ENCODE results near the gene HIPK4.
A peak's percentile ranks its signal among the peaks of the same experiment; 100 is the strongest.

HIPK4 gene

DNA sequence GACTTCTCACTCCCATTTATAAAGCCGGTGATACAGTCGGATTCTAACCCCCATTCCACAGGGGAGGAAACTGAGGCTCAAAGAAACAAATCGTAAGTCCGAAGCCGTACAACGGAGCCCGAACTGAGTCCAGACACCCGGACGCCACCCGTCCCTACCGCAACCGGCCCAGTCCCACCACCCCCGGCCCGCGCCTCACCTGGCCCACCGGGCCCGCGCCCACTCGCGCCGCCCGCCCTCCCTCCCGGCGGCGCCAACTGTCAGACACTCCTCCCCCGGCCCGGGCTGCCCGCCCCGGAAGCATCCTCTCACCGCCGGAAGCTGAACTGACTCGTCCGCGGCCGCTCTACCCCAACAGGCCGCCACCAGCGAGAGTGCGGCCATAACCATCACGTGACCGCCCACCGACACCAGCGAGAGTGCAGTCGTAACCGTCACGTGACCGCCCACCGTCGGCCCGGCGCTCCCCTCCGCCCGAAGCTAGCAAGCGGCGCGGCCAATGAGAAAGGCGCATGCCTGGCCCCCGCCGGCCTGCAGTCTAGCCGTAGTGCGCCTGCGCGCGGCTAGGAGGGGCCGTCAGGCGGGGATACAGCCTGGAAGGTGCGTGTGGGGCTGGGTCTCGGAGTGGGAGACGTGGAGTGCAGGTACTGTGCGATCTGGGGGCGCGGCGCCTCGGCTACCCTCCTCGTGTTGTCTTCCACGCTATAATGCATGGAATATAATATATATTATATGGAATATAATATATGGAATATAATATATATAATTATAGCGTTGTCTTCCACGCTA, 41.7 kb downstream of the HIPK4 start, which contains the start of the genes C19orf47 and PLD3:
C19orf47 (minus strand) TSS at position 273 of the 789 bp plus-strand sequence. CDS start 6,540 bp downstream, outside the sequence.
PLD3 (plus strand) TSS at position 571 of the 789 bp plus-strand sequence. CDS start 17,789 bp downstream, outside the sequence.
- peak; percentile 98 for DNase-seq (ENCODE audit: low read depth)
- in situ Hi-C loops (cut with HindIII; ENCODE audit: low sequenced_read_pairs), result no loop called here
- peak within 1 kb of the TSS; percentile 93 for H3K4me3 ChIP-seq (ENCODE audit: low read depth, low read length)
- TF ChIP-seq, protein P1, sequence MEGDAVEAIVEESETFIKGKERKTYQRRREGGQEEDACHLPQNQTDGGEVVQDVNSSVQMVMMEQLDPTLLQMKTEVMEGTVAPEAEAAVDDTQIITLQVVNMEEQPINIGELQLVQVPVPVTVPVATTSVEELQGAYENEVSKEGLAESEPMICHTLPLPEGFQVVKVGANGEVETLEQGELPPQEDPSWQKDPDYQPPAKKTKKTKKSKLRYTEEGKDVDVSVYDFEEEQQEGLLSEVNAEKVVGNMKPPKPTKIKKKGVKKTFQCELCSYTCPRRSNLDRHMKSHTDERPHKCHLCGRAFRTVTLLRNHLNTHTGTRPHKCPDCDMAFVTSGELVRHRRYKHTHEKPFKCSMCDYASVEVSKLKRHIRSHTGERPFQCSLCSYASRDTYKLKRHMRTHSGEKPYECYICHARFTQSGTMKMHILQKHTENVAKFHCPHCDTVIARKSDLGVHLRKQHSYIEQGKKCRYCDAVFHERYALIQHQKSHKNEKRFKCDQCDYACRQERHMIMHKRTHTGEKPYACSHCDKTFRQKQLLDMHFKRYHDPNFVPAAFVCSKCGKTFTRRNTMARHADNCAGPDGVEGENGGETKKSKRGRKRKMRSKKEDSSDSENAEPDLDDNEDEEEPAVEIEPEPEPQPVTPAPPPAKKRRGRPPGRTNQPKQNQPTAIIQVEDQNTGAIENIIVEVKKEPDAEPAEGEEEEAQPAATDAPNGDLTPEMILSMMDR (IDR thresholded peaks at IDR 0.05; ENCODE audit: low read depth, low read length, missing control alignments), result no peak

DNA sequence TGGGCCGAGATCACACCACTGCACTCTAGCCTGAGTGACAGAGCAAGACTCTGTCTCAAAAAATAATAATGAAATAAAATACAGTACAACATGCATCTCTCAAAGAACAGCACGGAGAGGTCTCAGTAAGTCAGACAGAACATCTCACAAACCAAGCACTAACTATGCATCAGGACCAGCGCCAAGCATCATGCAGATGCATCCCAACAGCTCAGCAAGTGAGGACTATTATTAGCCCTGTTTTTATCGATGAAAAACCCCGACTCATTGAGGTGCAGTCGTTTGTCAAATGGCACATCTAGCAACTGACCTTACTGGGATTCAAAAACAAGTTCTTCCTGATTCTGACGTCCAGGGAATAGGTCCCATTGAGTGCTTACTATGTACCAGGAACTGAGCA, 45.6 kb downstream of the HIPK4 start:
- in situ Hi-C loops (cut with HindIII; ENCODE audit: low sequenced_read_pairs), result no loop called here

DNA sequence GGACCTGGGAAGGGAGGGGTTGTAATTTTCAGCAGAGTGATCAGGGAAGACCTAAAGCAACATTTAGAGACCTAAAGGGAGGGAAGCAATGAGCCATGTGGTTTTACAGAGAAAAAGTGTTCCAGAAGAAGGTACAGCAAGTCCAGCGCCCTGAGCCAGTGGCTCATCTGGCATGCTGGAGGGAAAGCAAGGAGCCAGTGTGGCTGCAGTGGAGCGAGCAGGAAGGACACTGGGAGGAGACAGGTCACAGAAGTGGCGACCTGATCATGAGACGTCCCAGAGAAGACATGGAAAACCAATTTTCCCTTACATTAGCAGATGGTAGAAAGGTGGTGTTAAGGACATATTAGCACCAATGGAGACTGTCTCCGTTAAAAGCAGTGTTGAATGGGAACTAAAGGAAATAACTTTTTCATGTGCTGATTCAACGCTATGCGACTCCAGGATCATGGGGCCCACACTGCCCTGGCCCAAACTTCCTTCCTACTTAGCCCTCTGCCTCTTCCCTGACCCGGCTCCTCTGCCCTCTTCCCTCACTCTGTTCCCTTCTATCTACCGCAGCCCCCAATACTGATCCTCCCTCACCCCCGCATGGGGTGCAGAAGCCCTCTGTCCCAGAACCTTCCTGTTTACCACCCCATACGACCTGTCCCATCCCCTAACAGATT, 47.2 kb downstream of the HIPK4 start:
- no peak for DNase-seq (ENCODE audit: low read depth)
- no peak overlapping the region for H3K4me3 ChIP-seq (ENCODE audit: low read depth, low read length)
- TF ChIP-seq, protein P1 (IDR thresholded peaks at IDR 0.05; ENCODE audit: low read depth, low read length, missing control alignments), result no peak
- in situ Hi-C loops (cut with HindIII; ENCODE audit: low sequenced_read_pairs), result no loop called here

More for the DNA sequence above, 45.6 kb downstream of the HIPK4 start:
- H3K4me3 ChIP-seq (ENCODE audit: low read depth, low read length), result no peak overlapping the region
- no peak for DNase-seq (ENCODE audit: low read depth)
- TF ChIP-seq, protein P1 (IDR thresholded peaks at IDR 0.05; ENCODE audit: low read depth, low read length, missing control alignments), result no peak

DNA sequence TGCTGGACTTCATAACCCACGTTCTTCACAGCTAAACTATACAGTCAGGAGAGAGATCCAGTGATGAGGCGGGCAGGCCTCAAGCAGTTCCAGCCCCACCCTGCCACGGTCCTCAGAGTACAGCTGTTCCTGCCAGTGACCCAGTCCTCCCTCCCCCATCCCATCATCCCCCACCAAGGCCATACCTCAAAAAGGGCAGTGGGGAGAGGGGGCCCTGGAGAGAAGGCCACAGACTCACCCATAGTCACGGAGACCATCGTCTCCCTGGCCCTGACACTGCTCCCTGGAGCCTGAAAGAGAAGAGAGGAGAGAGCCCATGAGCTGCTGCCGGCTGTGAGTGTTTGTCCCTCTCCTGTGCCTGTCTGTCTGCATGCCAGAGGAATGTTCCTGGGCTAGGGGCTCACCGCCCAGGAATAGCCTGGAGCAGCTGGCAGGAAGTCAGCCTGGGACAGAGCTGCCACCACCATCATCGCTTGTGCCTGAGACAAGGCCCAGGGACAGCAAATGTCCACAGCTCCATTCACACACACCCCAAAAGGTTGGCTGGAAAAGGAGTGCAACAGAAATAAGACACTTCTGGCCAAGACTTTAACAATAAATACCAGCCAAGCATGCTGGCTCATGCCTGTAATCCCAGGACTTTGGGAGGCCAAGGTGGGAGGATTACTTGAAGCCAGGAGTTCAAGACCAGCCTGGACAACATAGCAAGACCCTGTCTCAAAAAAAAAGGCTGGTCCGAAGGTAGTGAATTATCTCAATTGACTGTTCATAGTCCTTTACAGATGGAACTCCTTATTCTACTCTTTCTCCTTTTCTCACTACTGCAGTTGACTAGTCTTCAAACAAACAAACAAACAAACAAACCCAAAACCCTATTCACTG, 48.1 kb downstream of the HIPK4 start:
- in situ Hi-C loops (cut with HindIII; ENCODE audit: low sequenced_read_pairs), result no loop called here
- TF ChIP-seq, protein P1 (IDR thresholded peaks at IDR 0.05; ENCODE audit: low read depth, low read length, missing control alignments), result no peak
- no peak overlapping the region for H3K4me3 ChIP-seq (ENCODE audit: low read depth, low read length)
- DNase-seq (ENCODE audit: low read depth), result no peak

DNA sequence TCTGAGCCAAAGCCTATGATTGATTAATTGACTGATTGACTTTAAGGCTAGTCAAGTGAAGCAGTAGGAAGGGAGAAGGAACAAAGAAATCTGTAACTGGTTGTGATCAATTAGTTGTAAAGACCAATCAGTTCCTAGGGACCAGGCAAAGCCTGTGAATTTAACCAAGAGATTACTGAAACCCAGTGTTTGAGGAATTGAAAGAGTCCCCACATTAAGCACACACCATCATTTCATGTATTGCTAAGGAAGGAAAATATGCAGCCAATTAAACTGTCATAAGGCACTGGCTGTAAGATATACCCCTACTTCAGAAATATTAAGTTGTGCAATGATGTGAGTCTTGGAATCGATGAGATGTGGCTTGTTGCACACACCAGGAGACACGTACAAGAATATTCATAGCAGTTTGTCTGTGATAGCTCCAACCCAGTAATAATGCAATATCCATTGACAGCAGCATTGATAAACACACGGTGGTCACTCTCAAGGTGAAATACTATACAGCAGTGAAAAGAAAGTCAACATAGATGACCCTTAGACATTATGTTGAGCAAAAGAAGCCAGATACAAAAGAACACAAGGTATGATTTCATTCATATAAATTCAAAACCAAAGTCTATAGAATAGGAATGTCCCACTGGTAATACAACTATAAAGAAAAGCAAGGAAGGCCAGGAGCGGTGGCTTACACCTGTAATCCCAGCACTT, 50.8 kb downstream of the HIPK4 start:
- DNase-seq (ENCODE audit: low read depth), result no peak
- TF ChIP-seq, protein P1 (IDR thresholded peaks at IDR 0.05; ENCODE audit: low read depth, low read length, missing control alignments), result no peak
- no peak overlapping the region for H3K4me3 ChIP-seq (ENCODE audit: low read depth, low read length)
- in situ Hi-C loops (cut with HindIII; ENCODE audit: low sequenced_read_pairs), result no loop called here

Measured in astrocyte of the cerebellum (primary cell).